Activated CD8-positive, alpha-beta memory T cell treated with anti-CD3 and anti-CD28 coated beads for 36 hours (primary cell): ENCODE data around the gene WNK1. TPM values are rescaled to one million over a fixed set of nuclear protein-coding genes. Genes with fewer than 3 reads are reported as not detected.
"Not testable (repeated sequence)": the region's sequence is repeated elsewhere in the genome, so short reads cannot be mapped to it uniquely, and the experiment has no call there.

Experiments
- CTCF ChIA-PET: fragments of 350-600 bp; sonication (Branson Sonifier 250); formaldehyde crosslinking; loops from one replicate; lab custom pipeline; 2021; ENCODE audit warnings: antibody characterized with exemption; lab: Charles Lee
- POLR2A ChIA-PET: fragments of 350-600 bp; sonication (Branson Sonifier 250); formaldehyde crosslinking; loops from one replicate; lab custom pipeline; 2021; ENCODE audit warnings: antibody characterized with exemption; lab: Charles Lee
- total RNA-seq, 2 experiments: library from RNA; stranded (reverse); gene quantifications; one replicate each; pipeline ENCODE4 v1.2.3, GENCODE V29; 2021

The WNK1 gene
- 100 to 1,000 TPM; 150 to 155 TPM for total RNA-seq

DNA sequence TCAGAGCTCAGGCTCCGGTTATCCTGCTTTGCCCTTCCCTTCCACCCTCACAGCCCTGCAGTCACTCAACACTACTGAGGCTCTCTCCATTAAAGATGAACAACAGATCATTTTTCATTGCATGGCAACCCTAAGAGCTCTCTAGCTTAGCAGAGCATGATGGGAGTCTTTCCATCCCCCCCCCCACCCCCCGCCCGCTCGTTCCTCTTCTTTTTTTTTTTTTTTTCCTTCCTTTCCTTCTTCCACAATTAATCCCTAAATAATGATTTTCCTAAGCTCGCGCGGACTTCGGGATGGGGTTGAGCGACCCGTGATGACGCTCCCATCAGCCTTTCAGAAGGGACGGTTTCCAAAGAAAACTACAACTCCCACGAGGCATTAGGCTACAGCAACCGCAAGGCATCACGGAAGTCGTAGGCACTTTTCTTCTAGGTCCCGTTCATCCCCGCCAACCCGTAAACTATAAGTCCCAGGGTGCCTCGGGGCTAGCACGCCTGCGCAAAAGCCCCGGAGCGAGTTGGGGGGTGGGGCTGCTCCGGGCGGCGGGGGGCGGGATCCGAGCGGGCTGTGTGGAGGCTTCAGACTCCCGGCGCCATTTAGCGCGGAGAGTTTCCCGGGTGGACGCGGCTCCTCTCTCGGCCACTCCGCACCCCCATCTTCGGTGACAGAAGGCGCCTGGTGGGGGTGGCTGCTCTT lies at the start of gene WNK1:
Gene WNK1, plus strand, starts transcription at position 581 of the 696 bp plus-strand sequence. CDS start 987 bp downstream, outside the sequence.
- ChIA-PET POLR2A (interaction anchor here (0.5 to 2.6 kb wide), 14 partner anchors 43 to 197 kb away, joined by 3 to 10 read pairs (median 4); partner anchors contain the start of gene RAD52), CTCF (interaction anchor here (0.6 to 4.9 kb wide), 26 partner anchors 8 to 299 kb away, joined by 3 to 41 read pairs (median 5); partner anchors contain the start of gene RAD52)

DNA sequence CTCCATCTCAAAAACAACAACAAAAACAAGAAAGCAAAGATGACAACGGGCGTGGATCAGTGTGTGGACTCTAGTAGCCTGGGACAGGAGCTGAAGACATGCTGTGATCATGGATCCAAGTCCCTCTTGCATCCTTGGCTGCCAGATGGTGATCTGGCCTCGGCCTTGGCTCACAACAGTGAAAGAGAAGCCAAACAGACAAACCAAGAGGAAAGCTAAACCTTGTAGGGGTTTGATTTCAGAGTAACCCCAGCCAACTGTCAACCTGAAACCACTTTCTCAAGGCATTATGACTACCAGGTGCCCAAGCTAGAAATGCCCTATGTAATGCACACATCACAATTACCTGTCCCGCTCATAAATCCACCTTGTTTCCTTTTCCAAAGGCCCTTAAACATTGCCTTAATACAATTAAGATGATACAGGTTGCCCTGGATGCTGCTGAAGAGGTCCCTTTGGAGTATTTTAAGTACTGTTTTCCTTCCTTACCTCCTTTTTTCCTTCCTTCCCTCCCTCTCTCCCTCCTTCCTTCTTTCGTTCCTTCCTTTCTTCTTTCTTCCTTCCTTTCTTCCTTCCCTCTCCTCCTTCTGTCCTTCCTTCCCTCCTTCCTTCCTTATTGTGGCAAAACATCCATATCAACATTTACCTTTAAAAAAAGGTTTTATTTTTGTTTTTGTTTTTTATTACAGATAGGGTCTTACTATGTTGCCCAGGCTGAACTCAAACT lies 47.7 kb upstream of the WNK1 start:
- ChIA-PET POLR2A (no interaction called here), CTCF (no interaction called here)

DNA sequence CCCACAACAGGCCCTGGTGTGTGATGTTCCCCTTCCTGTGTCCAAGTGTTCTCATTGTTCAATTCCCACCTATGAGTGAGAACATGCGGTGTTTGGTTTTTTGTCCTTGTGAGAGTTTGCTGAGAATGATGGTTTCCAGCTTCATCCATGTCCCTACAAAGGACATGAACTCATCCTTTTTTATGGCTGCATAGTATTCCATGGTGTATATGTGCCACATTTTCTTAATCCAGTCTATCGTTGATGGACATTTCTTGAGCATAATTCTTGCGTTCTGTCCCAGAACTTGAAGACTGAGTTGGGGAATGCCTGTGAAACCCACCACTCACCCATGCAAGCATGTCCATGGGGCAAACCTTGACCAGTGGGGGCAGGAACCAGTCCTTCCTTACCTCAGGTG lies 44.3 kb upstream of the WNK1 start:
- POLR2A ChIA-PET: not testable (repeated sequence)

DNA sequence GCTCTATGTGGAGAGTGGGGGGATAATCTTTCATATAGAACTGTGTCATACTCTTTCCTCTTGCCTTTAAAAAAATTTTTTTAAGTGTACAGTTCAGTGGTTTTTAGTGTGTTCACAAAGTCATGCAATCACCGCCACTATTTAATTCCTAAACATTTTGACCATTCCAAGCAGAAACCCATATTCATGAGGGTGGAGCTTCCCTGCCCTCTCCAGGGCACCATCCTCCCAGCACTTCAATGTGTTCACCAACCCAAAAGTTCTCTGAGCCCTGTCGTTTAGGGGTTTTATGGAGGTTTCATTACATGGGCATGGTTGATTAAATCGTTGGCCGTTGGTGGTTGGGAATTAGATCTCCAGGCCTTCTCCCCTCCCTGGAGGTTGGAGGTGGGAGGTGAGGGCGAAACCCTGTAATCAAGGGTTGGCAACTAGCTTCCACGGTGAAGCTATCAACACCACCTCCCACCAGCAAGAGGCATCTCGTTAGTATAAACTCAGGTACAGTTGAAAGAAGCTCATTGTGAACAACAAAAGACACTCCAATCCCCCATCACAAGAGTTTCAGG lies 42.8 kb upstream of the WNK1 start:
- ChIA-PET CTCF (interaction anchor here (1.6 kb wide), 1 partner anchor 41 kb away, joined by 5 read pairs; no protein-coding TSS in a partner anchor), POLR2A (no interaction called here)

More for the DNA sequence above, 44.3 kb upstream of the WNK1 start:
- CTCF ChIA-PET: not testable (repeated sequence)

DNA sequence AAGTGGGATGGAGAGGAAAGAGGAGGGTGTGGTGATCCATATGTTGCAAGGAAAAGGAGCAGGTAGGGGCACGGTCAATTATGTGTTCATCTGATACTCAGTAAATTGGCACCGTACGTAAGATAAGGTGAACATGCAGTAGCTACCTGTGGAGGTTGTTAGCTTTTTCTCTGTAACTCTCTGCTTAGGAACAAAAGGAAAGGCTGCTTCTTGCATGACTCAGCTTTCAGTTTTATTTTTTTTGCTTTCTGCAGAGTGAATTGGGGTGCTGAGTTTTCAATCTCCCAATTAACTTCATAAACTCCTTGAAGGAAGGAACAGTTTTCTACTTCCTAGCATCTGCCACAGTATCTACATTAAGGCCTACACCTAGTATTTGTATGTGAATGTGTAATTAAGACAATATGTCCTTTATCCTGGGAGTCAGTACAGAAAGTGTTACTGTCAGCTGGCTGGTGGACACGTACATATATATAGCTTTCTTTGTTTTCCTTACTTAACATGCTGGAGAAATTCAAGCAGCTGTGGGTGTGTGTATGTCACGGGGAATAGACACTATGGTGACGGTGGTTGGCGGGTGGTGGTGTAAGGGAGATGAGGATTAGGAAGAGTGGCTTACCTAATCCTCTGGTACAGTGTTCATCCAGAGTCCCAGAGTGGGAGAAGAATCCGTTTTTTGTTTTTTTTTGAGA lies 40.1 kb upstream of the WNK1 start:
- ChIA-PET POLR2A (no interaction called here), CTCF (interaction anchor here (0.9 kb wide), 1 partner anchor 69 kb away, joined by 3 read pairs; no protein-coding TSS in a partner anchor)

DNA sequence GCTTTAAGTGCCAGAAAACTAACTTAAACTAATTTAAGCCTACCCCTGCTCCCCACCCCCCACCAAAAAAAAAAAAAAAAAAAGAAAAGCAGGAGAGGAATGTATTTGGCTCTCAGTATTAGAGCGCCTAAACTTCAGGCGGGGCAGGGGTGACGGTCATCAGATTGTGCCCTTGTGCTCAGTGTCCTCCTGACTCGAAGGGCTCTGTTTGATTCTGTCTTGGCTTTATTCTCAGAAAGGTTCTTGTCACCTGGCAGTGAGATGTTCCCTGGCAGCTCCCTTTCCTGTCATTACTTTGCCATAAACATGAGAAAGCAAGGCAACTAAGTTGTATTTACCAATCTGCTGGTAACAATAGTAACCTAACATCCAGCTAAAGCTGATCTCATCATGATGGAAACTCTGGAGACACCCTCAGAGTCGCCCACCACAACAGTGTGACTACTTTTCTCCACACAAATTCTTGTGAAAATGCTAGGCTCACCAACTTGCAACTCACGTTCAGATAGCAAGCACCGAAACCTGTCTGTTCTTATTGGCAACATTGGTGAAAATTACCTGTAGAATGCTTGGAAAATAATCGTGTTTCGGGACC lies 39.0 kb upstream of the WNK1 start:
- CTCF ChIA-PET: interaction anchor here (0.6 to 0.9 kb wide), 2 partner anchors 38 to 70 kb away, joined by 3 read pairs; no protein-coding TSS in a partner anchor
- POLR2A ChIA-PET: no interaction called here

DNA sequence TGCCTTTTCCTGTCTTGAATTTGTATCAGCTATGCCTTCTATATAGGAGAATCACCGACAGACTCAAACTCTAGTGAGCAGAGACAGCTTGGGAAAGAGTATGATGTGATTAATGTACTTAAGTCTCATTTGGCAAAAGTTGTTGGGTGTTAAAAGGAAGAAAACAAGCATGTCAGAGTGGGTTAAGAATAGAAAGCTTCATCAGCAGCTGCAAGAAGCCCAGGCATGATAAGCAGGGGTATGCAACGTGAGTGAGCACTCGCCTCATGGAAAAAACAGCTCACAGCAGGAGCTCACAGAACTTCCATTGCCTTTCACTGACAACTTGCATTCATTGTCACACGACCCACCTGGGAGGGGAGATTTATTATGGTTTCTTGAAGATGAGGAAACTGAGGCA lies 35.9 kb upstream of the WNK1 start:
- ChIA-PET CTCF (interaction anchor here (0.9 kb wide), 1 partner anchor 35 kb away, joined by 4 read pairs; no protein-coding TSS in a partner anchor), POLR2A (no interaction called here)

DNA sequence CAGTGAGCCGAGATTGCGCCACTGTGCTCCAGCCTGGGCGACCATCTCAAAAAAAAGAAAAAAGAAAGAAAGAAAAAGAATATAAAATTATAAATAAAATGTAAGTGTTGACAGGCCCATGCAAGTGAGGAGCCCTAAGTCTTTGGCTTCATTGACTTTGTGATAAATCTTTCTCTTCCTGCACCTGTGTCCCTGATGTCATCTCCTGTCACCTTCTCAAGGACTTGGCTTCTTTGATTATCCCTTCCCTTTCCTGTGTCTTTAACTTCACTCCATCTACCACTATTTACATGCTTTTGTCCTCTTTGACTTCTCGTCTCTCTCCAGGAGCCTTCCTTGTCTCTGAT lies 33.6 kb upstream of the WNK1 start:
- ChIA-PET POLR2A (no interaction called here), CTCF (no interaction called here)

DNA sequence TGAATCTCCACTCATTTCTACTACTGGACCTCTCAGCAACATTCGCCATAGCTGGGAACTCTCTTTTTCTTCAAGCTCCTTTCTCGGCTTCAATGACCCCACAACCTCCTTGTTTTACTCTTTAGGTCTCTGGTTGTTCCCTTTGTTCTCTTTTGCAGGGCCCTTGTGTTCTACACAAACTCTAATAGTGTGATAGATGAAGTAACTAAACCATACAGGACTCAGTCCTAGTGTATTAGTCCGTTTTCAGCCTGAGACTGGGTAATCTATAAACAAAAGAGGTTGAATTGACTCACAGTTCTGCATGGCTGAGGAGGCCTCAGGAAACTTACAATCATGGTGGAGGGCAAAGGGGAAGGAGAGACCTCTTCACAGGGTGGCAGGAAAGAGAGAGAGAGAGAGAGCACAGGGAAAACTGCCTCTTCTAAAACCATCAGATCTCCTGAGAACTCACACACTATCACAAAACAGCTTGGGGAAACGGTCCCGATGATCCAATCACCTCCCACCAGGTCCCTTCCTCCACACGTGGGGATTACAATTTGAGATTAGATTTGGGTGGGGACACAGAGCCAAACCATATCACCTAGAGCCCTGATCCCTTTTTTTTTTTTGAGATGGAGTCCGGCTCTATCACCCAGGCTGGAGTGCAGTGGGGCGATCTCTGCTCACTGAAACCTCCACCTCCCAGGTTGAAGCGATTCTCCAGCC lies 32.0 kb upstream of the WNK1 start:
- CTCF ChIA-PET: interaction anchor here (0.7 kb wide), 1 partner anchor 17 kb away, joined by 4 read pairs; no protein-coding TSS in a partner anchor
- POLR2A ChIA-PET: no interaction called here

DNA sequence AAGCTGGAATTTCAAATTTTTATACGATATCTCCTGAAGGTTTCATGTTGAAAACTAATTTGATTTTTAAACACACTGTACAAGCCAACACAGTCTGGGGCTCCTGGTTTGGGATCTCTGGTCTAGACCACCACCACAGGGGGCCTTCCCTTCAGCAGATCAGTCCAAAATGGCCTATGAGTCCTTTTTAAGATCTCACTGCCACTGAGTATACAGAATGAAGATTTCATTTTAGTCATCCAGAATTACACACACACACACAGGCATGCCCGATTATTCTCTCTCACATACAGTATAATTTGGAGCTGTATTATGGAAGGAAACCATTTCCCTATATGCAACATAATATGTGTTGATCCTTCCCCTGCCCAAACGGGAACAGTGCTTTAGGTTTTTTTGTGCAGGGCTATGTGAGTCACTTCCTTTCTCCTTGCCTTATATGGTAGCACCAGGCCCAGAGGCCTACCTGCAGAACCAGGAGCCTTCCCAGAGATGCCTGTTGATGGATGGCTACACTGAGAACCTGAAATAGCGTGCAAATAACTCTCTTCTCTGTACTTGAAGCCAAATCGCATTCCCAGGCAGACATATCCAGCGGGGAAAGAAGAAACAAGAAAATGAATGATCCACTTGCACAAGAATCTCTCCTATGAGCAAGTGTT lies 28.1 kb upstream of the WNK1 start:
- ChIA-PET CTCF (interaction anchor here (0.5 to 1.1 kb wide), 2 partner anchors 10 to 110 kb away, joined by 3 read pairs; no protein-coding TSS in a partner anchor), POLR2A (no interaction called here)

DNA sequence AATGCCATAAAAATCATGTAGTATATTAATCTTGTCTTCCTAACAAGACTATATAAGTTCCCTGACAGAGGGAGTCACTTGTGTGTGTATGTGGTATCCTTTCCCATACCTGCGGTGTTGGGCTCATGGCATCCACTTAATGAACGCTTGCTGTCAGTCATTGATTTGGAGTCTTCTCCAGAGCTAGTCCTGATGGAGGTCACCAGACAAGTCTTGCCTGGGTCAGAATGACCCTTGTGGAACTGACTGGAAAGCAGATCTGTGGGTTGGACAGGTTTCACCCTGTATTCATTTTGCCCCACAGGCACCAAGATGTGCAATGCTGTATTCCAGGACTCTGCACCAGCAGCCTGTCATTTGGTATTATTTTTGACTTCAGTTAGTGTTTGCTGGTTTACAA lies 27.3 kb upstream of the WNK1 start:
- ChIA-PET CTCF (interaction anchor here (0.6 kb wide), 1 partner anchor 187 kb away, joined by 3 read pairs; no protein-coding TSS in a partner anchor), POLR2A (no interaction called here)

DNA sequence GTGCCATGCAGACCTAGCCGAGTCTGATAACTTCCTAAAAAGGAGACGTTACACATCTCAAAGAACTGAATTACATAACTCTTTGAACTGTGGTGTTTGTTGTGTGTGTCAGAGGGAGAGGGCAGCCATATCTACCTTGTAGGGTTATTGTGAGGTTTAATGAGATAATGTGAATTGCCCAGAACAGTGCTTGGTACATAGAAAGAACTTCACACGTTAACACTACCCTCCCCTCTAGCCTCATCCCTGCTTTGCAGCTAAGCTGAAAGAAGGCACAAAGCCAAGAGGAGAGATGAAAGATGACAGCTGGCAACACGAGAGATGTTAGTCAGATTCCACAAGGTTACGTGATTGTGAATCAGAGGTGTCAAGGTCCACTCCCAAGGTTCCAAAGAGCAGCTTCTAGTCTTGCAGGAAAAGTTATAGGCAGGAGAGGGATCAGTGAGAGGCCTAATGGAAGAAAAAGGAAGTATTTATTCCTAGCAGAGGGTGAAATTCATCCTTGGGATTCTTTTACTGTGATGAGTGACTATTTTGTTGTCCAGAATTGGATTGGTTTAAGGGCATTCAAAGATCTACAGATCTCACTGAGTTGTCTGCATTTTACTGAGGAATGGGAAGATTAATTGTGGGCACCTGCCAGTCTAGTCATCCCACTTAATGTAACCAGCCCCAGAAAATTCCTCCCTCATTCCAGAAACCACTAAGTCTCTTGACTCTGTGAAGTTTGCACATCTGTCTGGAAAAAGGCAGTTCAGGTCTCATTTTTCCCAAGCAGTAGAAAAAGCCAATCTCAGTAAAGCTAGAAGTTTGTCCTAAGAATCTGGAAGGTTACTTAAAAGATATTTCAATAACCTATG lies 25.9 kb upstream of the WNK1 start:
- POLR2A ChIA-PET: interaction anchor here (0.5 kb wide), 1 partner anchor 83 kb away, joined by 3 read pairs; no protein-coding TSS in a partner anchor
- CTCF ChIA-PET: interaction anchor here (2.8 kb wide), 1 partner anchor 24 kb away, joined by 10 read pairs; no protein-coding TSS in a partner anchor

DNA sequence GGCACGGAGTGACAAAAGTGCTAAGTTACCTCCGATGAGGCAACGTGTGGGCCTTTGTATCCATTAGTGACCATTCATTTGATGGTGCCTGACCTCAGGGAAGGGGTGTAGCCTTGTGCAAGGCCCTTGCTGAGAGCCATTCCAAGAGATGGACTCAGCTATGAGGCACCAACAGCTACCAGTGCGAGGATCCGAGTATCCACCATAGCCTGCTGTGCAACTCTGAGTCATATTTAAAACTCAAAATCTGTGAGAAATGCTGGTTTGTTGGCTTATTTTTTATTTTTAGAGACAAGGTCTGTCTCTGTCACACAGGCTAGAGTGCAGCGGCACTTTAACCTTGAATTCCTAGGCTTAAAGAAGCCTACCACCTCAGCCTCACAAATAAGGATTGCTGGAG lies 25.1 kb upstream of the WNK1 start:
- ChIA-PET CTCF (interaction anchor here (1.0 to 2.8 kb wide), 2 partner anchors 23 to 51 kb away, joined by 3 to 10 read pairs; no protein-coding TSS in a partner anchor), POLR2A (no interaction called here)

DNA sequence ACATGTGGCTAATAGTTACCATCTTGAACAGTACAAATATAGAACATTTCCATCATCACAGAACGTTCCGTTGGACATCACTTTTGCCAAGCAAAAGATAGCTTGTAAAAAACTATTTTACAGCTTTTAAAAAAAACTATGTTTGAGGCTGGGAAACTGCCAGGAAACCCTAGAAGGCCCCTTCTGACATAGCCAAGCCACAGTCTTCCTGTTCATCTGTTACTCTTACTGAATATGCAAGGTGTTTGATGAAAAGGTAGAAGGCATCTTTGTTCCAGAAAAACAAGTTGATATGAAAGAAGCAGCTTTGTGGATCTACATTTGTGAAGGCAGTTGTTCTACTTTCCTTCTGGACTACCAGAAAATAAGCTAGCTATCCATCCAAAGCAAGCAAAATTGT lies 23.6 kb upstream of the WNK1 start:
- POLR2A ChIA-PET: no interaction called here
- CTCF ChIA-PET: interaction anchor here (0.6 to 2.8 kb wide), 4 partner anchors 20 to 55 kb away, joined by 3 to 10 read pairs (median 3); no protein-coding TSS in a partner anchor

DNA sequence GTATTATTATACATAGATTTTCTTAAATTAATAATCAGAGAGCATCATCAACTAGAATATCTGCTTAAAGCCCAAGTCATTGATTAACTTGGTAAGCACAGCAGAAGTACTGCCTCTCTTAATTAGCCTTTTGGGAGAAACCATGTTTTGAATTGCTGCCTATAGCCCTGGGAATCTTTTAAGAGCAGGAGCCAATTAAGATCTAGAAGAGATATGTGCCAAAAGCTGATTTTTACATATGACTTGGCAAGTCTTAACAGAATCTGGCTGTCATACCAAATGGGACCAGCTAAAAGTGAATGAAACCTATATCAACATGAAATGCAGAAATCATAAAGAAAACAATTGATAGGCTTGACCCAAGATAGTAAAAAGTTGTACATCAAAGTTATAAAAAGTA lies 23.2 kb upstream of the WNK1 start:
- POLR2A ChIA-PET: no interaction called here
- CTCF ChIA-PET: interaction anchor here (0.7 to 2.8 kb wide), 4 partner anchors 19 to 52 kb away, joined by 3 to 10 read pairs (median 3); no protein-coding TSS in a partner anchor

DNA sequence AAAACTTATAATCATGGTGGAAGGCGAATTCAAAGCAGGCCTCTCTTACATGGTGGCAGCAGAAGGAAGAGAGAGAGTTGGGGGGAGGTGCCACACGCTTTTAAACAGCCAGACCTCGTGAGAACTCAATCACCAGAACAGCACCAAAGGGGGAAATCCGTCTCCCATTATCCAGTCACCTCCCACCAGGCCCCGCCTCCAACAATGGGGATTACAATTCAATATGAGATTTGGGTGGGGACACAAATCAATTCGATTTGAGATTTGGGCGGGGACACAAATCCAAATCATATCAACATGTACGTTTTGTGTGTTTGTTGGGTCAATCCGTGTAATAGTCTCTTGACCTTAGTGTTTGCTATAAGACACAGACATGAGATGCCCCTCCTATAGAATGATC lies 21.8 kb upstream of the WNK1 start:
- POLR2A ChIA-PET: no interaction called here
- CTCF ChIA-PET: interaction anchor here (0.5 kb wide), 1 partner anchor 124 kb away, joined by 4 read pairs; no protein-coding TSS in a partner anchor
